Panc1 (cell line): ENCODE measurements around the gene ELMOD3.

Experiments used
- POLR2AphosphoS5 ChIP-seq: IDR thresholded peaks from 2 replicates; pipeline ENCODE4 v1.6.1; 2012; ENCODE audit warnings: mild to moderate bottlenecking, low read depth, low read length, moderate library complexity
- REST ChIP-seq, 2 experiments: IDR thresholded peaks; 2 replicates each; pipeline ENCODE4 v1.6.1; 2011 to 2012; ENCODE audit warnings: low read depth in 2 of 2, control low read depth in 1 of 2, low read length in 1 of 2, mild to moderate bottlenecking in 1 of 2, moderate library complexity in 1 of 2; ENCODE audit not compliant: insufficient read depth in 1 of 2
- SIN3A ChIP-seq: IDR thresholded peaks from 2 replicates; pipeline ENCODE4 v1.6.1; 2012; ENCODE audit warnings: low read depth, mild to moderate bottlenecking, low read length, moderate library complexity, borderline replicate concordance; ENCODE audit not compliant: insufficient read depth
- TCF7L2 ChIP-seq: IDR thresholded peaks from 2 replicates; pipeline ENCODE4 v1.6.1; 2011; ENCODE audit warnings: mild to moderate bottlenecking, low read depth, low read length, inconsistent platforms
- TF ChIP-seq, protein P1 (sequence below): fragments of 450-650 bp; IDR thresholded peaks from 2 replicates; pipeline ENCODE4 v1.5.1; 2017; ENCODE audit warnings: mild to moderate bottlenecking

DNA sequence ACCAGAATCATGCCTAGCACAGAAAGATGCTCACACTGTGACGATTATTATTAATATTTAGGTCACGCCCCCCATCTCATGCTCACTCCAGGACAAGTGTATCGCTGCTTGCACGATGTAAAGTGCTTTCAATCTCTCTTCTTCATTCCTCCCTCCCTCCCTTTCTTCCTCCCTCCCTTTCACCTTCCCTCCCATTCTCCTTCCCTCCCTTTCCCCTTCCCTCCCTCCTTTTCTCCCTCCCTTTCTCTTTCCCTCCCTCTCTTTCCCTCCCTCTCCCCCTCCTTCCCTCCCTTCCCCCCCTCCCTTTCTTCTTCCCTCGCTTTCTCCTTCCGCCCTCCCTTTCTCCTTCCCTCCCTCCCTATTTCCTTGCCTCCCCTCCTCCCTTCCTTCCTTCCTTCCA, 46.4 kb upstream of the ELMOD3 start:
- TF ChIP-seq, protein P1, sequence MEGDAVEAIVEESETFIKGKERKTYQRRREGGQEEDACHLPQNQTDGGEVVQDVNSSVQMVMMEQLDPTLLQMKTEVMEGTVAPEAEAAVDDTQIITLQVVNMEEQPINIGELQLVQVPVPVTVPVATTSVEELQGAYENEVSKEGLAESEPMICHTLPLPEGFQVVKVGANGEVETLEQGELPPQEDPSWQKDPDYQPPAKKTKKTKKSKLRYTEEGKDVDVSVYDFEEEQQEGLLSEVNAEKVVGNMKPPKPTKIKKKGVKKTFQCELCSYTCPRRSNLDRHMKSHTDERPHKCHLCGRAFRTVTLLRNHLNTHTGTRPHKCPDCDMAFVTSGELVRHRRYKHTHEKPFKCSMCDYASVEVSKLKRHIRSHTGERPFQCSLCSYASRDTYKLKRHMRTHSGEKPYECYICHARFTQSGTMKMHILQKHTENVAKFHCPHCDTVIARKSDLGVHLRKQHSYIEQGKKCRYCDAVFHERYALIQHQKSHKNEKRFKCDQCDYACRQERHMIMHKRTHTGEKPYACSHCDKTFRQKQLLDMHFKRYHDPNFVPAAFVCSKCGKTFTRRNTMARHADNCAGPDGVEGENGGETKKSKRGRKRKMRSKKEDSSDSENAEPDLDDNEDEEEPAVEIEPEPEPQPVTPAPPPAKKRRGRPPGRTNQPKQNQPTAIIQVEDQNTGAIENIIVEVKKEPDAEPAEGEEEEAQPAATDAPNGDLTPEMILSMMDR: no peak
- TF ChIP-seq POLR2AphosphoS5: no peak
- TF ChIP-seq REST (IDR thresholded peaks at IDR 0.05; ENCODE audit: insufficient read depth in 1 of 2, low read depth in 2 of 2, low read length in 1 of 2): no peak
- TF ChIP-seq SIN3A: no peak
- no peak for TF ChIP-seq TCF7L2
